GM21529 (cell line): ENCODE results near the gene GCK.
A peak's percentile ranks its signal among the peaks of the same experiment; 100 is the strongest.

ENCODE experiments used
- ATAC-seq: cut with Tn5 transposase; IDR thresholded peaks from one replicate; pipeline ENCODE4 v1.9.1; 2021; ENCODE audit not compliant: unreplicated experiment

Gene GCK

DNA sequence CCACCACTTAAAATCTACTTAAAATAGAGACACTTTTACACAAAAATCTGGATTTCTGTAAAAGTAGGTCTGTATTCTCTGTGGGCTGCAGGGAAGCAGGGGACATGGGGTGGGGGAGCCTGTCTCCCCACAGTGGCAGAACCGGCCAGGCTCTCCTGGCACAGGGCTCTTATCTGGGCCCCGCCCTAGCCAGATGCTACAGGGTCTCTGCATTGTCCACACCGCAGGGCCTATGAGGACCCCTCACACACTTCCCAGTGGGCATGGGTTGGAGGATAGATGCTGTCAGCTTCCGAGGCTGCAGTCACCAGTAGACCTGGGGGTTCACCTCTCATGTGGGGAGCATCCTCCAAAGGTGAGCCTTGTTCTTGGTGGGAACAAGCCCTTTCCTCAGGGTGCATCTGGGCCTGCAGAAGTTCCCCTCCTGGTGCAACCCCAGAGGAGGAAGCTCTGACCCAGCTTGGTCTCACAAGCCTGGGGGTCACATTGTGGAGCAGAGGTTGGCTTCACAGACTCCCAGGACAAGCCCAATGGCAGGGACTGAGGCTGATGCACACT lies 32.7 kb downstream of the GCK start:
- no peak for ATAC-seq

DNA sequence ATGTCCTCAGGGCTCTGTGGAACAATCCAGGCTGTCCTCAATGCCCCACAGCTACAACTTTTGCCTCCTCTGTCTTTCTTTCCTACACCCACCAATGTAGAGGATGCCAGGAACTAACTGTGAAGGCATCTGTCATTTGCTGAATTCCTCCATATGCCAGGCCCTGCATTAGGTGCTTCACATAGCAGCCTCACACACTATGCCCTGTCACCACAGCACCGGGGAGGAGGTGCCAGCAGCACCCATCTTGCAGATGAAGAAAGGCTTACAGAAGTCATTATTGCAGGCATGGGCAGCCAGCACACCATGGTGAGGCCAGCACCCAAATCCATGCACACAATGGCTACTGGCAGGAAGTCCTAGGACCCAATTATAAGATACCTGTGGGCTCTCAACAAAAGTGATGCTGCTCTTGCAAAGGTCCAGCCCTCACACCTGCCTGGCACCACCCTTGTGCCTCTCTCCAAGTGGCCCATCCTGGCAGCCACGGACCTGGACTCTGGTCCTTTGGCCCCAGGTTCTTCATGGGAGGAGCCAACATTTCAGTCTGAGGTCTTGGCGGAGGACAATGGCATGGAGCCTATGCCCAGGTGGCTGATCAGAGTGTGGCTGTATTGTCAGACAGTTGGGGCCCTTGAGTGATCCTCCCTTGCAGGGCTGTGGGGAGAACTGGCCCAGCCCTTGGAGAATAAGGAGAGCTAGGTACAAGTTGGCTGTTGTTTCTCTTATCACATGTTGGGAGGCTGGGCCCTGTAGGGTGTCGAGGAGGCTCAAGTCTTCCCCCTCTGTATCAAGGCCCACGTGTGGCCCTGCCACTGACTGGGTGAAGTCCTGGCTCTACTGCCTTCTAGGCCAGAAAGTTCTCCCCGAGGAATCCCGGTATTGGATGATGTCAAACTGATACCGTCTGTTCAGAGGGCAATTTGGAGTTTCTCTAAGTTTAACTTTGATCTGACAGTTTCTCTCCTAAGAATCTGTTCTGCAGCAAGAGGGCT lies 33.8 kb downstream of the GCK start:
- ATAC-seq: no peak

DNA sequence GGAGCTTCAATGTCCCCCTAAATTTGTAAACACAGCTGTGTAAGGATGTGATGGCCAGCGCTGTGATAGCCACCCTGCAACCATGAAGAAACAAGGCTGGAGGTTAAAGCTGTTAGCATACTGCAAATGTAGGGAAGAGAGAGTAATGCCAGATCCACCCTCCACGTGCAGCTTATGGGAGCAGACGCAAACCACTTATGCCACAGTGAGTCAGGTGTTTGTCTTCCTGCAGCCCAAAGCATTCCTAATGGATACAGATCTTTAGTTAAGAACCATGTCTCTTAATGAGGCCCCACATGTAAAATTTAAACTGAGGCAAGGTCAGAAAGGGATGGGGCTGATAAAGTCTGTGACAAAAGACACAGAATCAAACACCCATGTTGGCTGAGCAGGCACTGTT lies 34.5 kb downstream of the GCK start:
- no peak for ATAC-seq

DNA sequence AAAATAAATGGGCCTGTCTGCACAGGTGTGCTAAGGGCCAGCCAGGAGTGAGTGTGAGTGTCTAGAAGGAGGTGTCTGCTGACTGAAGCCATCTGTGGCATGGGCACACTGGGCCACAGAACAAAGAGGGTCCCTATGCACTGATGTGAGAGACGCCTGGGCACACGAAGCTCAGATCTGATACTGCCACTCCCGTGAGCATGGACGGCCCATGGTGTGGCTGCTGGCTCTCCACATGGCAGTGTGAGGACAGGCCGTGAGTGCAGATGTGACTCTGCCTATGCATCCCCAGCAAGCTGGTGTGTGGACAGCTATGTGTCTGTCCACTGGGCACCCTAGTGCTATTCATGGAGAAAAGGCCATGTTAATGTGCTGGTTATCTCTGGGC lies 35.3 kb downstream of the GCK start:
- no peak for ATAC-seq

DNA sequence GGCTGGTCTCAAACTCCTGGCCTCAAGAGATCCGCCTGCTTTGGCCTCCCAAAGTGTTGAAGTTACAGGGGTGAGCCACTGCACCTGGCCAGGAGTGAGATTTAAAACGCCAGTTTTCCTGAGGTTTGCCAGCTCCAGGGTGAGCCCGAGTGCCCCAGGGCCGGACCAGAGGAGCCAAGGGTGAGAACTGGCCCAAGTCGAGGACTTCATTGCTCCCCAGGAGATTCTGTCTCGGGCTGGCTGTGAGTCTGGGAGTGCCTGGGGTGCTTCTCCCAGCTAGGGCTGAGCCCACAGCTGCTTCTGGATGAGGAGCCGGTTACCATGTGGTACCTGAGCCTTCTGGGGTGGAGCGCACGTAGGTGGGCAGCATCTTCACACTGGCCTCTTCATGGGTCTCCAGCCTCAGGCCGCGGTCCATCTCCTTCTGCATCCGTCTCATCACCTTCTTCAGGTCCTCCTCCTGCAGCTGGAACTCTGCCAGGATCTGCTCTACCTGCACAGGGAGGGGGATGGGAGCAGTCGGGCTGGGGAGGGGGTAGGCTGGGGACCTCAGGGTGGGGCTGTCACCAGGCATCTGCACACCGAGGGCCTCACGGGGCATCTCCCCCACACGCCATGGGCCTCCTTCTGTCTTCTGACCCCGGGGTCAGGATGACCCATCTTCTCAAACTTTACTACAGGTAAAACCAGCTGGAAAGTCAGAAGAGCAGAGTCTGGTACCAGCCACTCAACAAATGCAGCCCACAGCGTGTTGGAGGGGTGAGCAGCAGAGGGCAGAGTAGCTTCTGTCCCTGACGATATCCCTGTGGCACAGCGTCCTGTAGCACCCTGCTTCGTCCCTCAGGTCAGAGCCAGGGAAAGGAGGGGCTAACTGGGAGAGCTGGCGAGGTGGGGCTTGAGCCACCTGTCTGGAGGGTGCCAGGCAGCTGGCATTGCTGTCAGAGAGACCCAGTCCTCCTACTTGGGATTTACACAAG lies 36.0 kb downstream of the GCK start:
- ATAC-seq: no peak

DNA sequence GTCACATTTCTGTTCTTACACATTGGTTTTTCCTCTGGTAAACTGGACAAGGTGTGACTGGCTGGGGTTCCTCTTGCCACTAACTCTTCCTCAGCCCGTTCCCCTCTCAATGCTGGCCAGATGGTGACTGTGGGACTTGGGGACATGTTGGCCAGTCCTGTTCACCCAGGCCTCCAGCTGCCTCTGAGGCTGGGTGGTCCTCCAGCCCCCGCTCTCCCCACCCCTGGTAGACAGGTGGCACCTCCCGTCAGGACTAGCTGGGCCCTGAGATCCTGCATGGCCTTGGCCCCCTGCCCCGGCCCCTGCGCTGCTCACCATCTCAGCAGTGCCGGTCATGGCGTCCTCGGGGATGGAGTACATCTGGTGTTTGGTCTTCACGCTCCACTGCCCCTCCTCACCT lies 37.3 kb downstream of the GCK start:
- no peak for ATAC-seq

DNA sequence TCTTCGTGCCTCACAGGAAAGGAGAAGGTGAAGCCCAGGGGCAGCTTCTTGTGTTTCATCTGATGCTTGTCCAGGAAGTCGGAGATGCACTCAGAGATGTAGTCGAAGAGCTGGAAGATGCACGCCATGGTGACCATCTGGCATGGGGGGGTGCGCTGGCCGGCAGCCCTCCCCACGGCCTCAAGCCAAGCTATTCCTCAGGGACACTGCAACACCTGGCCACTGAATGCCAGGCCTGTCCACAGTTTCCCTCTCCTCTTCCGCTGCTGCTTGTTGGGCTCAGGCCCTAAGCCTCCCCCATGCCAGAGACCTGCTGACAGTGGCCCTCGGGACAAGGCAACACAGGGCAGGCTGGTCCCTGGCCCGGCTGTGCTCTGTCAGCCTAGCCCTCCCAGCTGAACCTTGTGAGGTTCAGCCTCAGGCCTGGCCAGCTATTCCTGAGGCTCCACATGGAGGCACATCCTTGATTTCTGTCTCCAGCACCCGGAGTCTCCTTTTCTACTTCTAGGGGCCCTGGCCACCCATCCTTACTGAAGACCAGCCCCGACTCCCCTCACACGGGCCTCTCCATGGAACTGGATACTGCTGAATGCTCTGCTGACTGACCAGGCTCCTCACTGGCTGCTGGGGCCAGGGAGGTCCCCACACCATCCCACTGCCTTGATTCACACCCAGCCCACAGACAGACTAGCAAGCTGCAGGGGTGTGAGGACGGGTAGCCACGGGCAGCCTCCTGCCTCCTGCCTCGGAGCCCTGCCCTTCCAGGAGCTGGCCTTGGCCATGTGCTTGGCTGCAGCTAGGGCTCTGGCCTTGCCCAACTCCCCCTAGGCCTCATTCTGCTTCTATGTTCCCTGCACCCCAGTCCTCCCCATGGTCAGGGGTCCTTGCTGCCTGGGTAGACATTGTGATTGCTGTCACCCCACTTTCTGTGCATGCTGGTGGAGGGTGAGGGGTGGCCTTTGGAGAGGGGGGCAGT lies 38.0 kb downstream of the GCK start:
- ATAC-seq: no peak

DNA sequence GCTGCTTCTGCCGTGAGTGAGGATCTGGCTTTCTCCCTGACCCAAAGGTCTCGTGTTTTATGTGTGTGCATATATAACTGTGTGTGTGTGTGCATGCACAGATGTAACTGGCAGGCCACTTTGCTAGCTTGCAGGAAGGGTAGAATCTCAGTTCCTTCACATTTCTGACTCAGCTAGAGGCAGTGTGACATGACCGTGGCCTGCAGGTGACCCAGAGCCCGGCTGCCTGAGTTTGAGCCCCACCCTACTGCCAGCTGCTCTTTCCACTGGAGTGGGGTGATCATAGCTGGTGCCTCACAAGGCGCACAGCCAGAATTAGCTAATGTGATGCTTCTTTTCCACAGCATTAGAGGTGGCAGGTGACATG lies 38.8 kb downstream of the GCK start:
- peak; percentile 90 for ATAC-seq

DNA sequence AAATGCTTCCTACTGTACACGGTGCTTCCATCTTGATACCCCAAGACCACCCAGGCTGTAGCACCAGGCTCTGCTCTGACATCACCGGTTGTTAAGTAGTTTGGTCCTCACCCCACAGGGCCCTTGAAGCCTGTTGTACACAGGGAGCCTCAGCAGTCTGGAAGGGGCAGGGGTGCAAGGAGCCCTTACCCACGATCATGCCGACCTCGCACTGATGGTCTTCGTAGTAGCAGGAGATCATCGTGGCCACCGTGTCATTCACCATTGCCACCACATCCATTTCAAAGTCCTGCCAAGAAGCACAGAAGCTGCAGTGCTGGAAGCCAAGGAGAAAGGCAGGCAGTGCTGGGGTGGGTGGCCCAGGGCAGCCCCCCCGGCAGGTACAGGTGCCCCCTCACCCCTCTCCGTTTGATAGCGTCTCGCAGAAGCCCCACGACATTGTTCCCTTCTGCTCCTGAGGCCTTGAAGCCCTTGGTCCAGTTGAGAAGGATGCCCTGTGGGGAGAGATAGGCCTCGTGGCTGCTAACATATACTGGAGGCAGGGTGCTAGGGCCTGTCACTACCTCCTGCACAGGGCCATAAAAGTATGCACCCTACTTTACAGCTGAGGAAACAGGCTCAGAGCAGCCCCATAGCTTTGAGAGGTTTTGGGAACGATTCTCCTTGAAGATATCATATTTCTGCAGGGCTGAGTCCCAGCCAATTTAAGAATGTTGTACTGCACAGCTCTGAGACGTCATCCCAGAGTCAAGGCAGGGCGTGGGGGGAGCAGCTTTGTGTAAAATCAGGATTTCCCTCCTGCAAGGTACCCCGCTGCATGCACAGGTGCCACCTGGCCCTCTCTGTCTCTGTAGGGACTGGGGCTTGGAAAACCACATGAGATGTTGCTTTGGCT lies 39.4 kb downstream of the GCK start:
- peak; percentile 23 for ATAC-seq

DNA sequence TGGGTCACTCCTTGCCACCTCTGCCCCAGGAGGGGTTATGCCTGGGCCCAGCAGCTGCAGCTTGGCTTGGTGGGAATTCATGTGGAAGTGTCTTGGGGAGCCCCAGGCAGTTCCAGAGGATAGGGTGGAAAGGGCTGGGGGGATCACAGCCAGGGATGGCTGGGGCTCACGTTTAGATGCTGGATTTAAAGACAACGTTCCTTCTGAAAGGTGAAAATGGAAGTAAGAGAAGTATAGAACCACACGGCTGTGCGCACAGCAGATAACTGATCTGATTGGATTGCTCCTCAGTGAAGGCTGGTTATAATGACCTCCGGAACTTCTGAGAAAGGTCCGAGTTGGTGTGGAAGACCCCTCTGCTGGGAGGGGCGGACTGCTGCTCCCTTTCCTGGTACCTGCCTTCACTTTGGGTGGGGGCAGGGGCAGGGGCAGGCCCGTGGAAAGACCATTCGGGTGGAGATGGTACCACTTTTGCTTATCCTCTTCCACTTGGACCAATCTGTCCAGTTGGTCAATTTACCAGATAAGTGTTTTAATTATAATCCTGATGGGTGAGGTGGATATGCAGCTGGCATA lies 40.2 kb downstream of the GCK start:
- no peak for ATAC-seq

DNA sequence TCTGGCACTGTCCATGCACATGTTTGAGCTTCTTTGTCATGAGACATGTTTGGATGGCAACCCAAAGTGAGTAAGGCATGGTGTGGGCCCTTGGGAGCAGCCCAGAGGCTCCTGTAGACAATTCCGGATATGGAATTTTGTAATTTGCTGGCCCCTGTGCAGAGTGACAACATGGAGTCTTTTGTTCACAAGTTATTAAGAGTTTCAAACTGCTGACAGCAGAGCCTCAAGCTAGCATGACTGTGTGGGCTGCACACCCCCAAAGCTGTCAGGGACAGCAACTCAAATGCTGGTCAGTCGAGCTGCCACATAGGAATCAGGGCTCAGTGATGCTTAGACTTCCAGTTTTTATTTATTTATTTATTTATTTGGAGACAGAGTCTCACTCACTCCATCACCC lies 41.1 kb downstream of the GCK start:
- ATAC-seq: no peak

DNA sequence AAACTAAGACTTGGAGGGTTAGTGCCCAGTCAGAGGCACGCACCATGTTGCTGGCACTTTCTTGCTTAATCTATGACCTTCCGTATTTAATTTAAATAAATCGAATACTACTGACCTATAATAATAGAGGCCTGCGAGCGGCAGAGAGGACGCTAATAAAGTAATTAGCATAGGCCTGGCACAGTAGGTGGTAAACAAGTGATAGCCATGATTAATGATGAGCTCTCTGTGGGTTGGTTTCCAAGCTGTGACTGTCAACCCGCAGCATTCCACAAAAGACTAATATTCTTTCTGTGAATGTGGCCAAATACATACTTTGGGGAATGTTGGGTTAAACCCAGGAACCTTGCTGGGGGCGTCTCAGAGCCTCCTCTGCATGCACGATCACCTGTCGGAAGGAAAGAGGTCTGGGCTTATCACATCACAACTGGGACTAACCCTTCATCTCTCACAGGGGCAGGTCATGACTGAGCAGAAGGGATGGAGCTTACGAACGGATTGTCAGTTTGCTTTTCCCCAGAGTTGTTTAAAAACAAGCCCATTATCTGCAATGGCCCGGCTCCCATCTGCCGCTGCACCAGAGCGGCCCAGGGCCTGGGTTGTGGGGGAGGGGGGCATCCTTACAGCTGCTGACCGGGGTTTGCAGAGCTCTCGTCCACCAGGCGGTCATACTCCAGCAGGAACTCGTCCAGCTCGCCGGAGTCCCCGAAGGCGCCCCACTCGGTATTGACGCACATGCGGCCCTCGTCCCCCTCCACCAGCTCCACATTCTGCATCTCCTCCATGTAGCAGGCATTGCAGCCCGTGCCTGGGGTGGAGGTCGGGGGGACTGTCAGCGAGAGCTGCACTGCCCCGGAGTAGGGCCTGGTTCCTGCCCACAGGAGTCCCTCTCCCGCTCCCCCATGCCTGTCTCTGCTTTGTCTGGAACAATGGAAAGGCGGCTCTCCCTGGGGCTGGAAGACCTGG lies 41.9 kb downstream of the GCK start:
- no peak for ATAC-seq

DNA sequence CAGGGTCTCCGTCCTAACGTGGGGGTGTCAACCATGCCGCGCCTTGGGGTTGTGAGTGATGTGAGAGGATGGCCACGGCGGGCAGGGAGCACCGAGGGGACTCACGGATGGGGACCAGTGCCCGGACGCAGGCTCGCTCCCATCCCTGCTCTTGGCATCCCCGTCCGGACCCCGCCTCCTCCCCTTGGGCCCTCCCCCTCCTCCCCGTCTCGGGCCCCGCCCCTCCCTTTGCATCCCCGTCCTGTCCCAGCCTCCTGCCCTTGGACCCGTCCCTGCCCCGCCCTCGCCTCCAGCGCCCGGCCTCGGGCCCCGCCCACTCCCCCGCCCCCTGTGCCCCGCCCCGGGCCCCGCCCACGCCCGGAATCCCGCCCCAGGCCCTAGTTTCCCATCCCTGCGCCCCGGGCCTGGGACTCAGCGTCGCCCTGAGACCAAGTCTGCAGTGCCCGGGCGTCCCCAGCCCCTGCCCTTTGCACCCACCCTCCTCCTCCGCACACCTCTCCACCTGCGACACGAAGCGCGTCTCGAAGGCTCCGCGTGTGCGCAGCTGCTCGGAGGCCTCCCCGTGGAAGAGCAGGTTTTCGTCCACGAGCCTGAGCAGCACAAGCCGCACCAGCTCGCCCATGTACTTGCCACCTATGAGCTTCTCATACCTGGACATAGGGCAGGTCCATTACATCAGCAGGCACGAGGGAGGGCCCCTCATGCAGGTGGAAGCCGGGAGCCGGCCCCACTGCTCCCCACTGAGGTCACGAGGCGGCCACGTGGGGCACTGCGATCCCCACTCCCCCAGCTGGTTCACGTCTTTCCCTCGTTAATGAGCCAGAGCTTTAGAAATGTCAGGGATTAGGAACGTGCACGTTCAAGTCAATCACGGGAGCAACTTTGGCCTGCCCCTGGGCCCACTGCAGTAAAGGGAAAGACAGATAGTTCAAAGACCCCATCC lies 43.0 kb downstream of the GCK start:
- ATAC-seq: no peak

DNA sequence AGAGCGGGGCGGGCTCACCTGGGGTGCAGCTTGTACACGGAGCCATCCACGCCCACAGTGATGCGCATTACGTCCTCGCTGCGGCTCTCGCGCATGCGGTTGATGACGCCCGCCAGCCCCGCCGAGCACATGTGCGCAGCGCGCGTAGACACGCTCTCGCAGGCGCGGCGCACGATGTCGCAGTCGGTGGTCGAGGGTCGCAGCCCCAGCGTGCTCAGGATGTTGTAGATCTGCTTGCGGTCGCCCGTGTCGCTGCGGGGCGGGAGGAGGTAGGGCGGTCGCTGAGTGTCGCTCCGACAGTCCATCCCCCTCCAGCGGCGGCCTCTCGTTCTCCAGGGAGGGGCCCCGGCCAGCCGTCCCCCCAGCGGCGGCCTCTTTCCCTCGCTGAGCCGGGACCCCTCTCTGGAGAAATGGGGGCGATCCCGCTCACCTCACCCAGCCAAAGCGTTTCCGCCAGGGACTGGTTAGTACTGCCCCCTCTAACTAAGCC lies 43.7 kb downstream of the GCK start:
- no peak for ATAC-seq

DNA sequence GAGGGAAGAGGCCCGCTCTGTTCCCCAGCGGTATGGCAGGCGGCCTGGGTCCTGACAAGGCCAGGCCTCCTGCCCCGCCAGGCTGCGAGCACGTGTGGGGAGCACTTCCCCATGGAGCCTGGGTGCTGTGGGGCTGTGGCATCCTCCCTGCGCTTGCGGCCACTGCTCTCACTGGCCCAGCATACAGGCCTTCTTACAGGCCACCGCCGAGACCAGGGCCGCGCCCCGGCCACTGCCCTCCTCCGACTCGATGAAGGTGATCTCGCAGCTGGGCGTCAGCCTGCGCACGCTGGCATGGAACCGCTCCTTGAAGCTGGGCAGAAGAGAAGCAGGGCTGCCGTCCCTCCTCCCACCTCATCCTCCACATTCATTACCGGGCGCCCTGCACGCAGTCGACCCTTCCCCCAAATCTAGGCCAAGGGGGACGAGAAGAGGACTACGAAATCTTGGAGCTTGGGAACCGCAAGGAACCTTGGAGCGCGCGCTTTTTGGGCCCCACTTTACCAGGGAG lies 44.2 kb downstream of the GCK start:
- no peak for ATAC-seq

DNA sequence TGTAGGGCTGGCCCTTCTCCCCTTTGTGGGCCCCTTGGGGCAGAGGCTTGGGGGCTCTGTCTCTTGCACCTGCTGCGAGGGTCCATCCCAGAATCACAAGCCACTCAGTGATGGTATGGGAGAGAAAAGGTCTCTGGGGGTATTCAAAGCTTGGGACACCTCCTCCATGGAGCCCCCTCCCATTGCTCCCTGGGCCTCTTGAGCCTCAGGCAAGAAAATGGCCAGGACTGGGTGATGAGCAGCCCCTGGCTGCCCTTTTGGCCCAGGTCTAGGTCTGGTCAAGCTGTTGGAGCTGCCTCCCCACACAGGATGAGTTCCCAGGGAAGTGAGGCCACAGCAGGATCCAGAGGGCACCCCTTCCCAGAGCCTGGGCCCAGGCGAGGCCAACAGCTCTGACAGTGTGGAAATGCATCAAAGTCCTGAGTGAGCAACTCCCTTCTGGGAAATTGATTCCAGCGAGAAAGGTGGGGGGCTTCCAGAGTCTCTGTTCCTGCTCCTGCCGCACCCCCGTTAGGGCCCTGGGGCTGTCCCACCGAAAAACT lies 44.7 kb downstream of the GCK start:
- ATAC-seq: no peak
